ENCODE data around the gene STT3A.

DNA sequence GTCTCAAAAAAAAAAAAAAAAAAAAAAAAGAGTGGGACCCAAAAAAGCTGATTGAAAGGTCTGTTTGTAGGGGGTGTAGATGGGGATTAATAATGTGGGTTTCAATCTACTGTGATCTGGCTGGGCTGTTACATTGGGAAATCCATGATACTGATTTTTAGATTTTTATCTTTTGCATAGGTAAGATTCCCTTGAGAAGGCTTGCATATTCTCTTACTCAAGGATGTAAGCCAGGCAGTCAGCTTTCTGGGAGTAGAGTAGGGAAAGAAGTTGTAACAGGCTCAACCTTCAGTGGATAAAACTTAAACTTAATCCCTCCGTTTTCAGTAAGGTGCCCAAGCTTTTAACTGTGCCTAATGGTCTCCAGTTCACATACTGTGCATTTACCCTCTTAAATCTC, 30.4 kb downstream of the STT3A start:
- TF ChIP-seq, protein P1, sequence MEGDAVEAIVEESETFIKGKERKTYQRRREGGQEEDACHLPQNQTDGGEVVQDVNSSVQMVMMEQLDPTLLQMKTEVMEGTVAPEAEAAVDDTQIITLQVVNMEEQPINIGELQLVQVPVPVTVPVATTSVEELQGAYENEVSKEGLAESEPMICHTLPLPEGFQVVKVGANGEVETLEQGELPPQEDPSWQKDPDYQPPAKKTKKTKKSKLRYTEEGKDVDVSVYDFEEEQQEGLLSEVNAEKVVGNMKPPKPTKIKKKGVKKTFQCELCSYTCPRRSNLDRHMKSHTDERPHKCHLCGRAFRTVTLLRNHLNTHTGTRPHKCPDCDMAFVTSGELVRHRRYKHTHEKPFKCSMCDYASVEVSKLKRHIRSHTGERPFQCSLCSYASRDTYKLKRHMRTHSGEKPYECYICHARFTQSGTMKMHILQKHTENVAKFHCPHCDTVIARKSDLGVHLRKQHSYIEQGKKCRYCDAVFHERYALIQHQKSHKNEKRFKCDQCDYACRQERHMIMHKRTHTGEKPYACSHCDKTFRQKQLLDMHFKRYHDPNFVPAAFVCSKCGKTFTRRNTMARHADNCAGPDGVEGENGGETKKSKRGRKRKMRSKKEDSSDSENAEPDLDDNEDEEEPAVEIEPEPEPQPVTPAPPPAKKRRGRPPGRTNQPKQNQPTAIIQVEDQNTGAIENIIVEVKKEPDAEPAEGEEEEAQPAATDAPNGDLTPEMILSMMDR (conservative IDR thresholded peaks at IDR 0.05 in 1 of 2, IDR thresholded peaks at IDR 0.05 in 1 of 2; ENCODE audit: low read depth in 1 of 2, low read length in 2 of 2), result no peak
- TF ChIP-seq EZH2 (IDR thresholded peaks at IDR 0.05; ENCODE audit: low read length, missing control alignments), result no peak
